Left renal cortex interstitium (tissue), 4 donors: ENCODE results near the gene YY2. TPM values are rescaled to one million over a fixed set of nuclear protein-coding genes. Genes with fewer than 3 reads are reported as not detected.
"Not testable (repeated sequence)": the region's sequence is repeated elsewhere in the genome, so short reads cannot be mapped to it uniquely, and the experiment has no call there.

Experiments
- DNase-seq, 4 donors: peaks; one replicate each; pipeline ENCODE4 v3.0.0-alpha.2; 2013; ENCODE audit warnings: low read depth in 4 of 4, low spot score in 2 of 4, missing footprints in 1 of 4
- polyA plus RNA-seq, 4 donors: library from polyadenylated mRNA; unstranded; fragments of 120-200 nt; gene quantifications; one replicate each; pipeline ENCODE4 v1.2.1, GENCODE V29; 2013; ENCODE audit not compliant: insufficient read length in 4 of 4

YY2 gene
- polyA plus RNA-seq, 4 donors, result 2.5 to 3.8 (median 3.0) TPM

GRCh38 chrX:21873063-21873775 lies 17.4 kb downstream of the YY2 start:
- DNase-seq, result no peak

GRCh38 chrX:21874182-21874581 lies 18.4 kb downstream of the YY2 start:
- DNase-seq, result not testable (repeated sequence)

GRCh38 chrX:21875013-21875412 lies 19.2 kb downstream of the YY2 start:
- no peak for DNase-seq

DNA sequence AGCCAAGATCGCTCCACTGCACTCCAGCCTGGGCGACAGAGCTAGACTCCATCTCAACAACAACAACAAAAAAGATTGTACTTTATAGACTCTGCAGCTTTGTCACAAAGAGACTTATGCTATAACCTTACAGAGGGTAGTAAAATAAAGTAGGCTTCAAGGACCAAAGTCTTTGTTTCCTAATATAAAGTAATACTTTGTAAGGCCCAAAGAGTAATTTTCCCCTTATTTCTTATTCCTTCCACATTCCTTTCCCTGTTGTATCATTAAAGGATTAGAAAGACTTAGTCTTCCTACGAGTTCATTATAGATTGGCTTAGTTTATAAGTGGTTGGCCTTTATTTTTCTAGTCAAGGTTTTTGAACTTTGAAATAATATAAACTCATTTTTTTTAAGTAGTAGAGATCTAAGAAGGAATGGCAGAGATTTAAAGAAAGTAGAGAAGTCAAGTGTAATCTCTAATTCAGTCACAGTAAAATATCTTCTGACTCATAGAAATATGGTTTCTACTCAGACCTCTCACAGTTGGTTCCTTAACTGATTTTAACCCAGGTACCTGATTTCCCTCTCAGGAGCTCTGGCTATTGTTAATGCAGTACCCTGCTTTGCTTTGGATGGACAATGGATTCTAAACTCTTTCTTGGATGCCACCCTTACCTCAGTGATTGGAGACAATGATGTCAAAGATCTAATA lies 26.2 kb downstream of the YY2 start:
- no peak for DNase-seq

- DNase-seq, result no peak
Measured at GRCh38 chrX:21883258-21883657, 27.5 kb downstream of the YY2 start.

DNA sequence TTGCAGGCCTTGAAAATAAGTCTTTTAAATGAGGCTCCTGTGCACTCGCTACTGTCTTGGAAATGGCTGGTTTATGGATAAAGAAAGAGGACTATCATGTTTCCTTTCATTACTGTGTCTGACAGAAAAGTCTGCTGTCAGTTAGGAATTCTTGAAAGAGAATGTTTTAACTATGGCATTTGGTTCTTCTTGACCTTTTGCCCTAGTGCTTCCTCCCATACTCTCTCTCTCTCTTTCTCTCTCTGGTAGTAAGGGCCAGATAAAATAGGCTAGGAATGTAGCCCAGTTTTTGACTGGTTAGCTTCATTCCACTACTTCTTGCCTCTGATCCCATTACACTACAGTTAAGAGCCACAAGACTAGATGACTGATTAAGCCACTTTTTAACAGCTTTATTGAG lies 29.8 kb downstream of the YY2 start:
- no peak for DNase-seq

- DNase-seq, result no peak
Measured at GRCh38 chrX:21905313-21905712, 49.5 kb downstream of the YY2 start.

DNA sequence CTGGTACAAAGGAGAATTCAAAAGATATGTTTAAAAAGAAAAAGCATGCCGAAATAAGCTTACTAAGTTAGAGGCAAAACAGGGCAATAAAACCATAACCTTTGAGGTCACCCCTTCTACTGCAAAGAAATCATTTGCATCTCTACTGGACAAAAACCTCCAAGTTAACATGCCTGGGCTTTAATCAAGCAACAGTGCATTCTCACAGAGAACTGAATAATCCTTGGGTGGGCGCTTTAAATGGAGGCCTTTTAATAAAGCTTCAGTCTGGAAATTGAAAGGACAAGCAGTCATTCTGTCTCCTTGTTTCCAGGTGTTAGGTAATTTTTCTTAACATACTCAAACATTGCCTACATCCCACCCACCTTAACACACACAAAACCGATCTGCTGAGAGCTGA lies 50.2 kb downstream of the YY2 start:
- no peak for DNase-seq

DNA sequence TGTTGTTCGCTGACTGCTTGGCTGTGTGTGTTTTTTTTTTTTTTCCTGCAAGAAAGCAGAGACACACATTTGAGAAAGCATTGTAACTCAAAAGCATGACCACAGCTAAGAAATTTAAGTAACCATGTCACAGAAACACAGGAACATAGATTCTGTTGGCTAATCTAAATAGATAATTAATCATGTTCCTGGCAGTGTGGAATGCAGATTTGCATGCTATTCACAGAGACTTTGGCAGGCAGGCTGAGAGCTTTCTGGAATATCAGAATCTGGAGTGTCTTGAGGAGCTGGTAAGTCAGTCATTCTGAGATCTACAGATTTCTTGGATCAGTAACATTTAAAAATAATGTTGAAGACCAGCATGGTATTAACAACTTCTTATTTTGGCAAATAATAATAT lies 51.5 kb downstream of the YY2 start:
- no peak for DNase-seq

Other genes starting within 250 kb of the YY2 start
- gene KLHL34, start 197.7 kb upstream of the YY2 start, polyA plus RNA-seq, result under 1 TPM in 3 of 4 donors, not detected in 1; 0.06 to 0.13 (median 0.07) TPM
- gene SMPX, start 97.9 kb upstream of the YY2 start, polyA plus RNA-seq, result under 1 TPM; 0.21 to 0.57 (median 0.28) TPM
- 10 to 100 TPM; 27.2 to 36.5 (median 33.8) TPM for gene MBTPS2, start 16.4 kb upstream of the YY2 start, polyA plus RNA-seq
- 100 to 1,000 TPM; 136 to 150 (median 144) TPM for gene SMS, start 84.7 kb downstream of the YY2 start, polyA plus RNA-seq
- under 1 TPM; 0.32 to 0.51 (median 0.41) TPM for gene PHEX, start 176.3 kb downstream of the YY2 start, polyA plus RNA-seq